ENCODE data around the gene AIG1.
"Not testable (repeated sequence)": the region's sequence is repeated elsewhere in the genome, so short reads cannot be mapped to it uniquely, and the experiment has no call there.

The AIG1 gene

DNA sequence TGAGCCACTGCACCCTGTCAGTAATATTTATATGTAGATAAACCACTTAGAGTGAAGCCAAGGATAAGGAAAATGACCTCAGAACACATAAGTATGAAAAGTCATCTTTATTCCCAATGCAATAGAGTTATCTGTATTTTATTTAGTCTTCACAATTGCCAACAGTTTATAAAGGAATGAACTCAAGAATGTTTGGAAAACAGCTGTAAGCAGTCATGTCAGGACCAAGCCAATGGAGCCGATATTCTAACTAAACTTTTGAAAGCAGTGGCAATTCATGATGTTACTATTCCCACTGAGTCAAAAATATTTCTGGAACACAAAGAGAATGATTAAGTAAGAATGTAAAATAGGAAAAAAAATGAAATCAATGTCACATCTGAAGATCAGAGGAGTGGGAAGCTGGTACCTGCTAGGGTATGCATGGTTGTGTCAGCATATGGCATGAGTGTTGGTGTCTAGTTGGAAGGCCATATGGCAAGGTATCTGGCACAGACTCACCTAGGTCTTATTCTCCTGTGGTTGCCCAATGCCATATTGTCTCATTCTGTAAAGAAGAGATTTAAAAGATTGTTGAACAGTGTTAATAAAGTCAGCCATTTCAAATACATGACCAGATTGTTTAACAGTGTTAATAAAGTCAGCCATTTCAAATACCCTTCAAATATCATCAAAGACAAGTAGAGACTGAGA lies 271.6 kb downstream of the AIG1 start:
- DNase-seq (ENCODE audit: low spot score): no peak

DNA sequence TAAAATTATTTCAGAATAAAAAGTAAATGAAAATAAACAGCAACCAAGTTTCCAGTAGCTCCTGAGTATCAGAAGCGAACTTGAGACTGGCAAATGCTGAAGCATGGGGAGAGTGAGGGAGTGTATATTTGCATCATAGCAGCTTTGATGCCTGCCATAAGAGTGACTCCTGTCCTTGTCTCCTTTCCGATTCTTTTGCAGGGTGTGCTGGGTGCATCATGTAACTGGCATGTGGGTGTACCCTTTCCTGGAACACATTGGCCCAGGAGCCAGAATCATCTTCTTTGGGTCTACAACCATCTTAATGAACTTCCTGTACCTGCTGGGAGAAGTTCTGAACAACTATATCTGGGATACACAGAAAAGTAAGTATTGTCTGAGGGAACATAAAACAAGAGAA lies 272.4 kb downstream of the AIG1 start:
- DNase-seq (ENCODE audit: low spot score): no peak

DNA sequence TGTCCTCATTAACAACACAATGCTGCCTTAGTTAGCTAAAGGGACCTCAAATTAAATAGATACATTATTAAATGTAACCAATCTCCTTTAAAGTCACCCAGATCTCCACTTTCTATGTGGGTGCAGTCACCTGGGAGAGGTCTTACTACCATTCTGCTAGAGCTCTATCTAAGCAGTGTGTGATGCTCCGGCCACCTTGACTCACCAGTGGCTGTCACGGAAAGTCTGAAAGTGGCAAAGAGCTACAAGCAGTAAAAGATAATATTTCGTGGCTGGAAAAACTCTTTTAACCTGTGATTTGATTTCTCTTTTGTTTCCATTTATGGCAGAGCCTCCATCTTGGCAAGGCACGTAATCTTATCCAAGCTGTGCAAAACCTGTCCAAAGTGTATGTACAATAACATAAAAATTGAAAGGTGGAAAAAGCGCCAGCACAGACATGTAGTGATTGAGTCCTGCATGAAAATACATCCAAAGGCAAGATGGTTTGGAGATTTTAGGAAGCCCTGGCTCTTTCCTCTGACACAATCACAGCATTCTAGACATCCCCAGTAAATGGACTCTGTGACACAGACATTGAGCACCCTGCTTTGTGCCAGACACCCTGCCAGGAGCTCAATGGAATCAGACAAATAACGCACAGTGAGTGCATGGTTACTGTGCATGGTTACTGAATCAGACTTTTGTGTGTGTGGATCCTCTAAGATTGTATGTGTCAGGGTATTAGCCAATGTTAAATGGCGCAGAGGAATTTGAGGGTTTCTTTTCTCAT lies 273.2 kb downstream of the AIG1 start:
- DNase-seq (ENCODE audit: low spot score): no peak

DNA sequence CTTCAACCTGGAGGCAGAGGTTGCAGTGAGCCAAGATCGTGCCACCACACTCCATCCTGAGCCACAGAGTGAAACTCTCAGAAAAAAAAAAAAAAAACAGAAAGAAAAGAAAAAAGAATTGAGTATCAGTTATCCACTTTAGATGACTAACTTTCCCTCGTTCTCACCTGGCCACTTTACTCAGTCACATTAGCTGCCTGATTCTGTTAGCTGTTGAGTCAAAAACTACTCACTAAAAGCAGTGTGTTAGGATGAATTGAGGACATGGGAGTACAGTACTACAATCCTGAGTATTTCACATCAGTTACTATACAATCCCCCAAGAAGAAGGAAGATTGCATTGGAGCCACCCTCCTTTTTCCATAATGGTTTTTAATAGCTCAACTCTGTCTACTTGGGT lies 275.2 kb downstream of the AIG1 start:
- no peak for DNase-seq (ENCODE audit: low spot score)

DNA sequence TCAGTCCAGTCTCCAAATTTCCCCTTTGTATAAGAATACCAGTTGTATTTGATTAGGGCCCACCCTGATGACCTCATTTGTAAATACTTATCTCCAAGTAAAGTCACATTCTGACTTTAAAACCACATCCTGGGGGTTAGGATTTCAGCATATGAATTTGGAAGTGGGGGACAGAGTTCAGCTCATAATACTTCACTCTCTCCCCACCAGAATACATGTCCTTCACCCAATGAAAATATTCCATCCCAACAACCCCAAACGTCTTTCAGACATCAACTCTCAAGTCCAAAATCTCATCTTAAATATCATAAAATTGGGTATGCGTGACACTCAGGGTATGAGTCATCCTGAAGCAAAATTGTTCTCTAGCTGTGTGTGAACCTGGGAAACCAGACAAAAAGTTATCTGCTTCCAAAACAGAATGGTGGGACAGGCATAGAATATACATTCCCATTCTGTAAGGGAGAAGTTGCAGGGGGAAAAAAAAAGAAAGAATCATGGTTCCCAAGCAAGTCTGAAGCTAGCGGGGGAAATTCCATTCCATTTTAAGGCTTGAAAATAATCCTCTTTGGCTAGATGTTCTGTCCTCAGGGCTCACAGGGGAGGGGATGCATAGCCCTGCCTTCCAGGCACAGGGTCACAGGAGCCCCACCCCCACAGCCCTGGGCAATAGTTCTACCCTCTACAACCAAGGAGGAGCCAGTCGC lies 275.9 kb downstream of the AIG1 start:
- no peak for DNase-seq (ENCODE audit: low spot score)

DNA sequence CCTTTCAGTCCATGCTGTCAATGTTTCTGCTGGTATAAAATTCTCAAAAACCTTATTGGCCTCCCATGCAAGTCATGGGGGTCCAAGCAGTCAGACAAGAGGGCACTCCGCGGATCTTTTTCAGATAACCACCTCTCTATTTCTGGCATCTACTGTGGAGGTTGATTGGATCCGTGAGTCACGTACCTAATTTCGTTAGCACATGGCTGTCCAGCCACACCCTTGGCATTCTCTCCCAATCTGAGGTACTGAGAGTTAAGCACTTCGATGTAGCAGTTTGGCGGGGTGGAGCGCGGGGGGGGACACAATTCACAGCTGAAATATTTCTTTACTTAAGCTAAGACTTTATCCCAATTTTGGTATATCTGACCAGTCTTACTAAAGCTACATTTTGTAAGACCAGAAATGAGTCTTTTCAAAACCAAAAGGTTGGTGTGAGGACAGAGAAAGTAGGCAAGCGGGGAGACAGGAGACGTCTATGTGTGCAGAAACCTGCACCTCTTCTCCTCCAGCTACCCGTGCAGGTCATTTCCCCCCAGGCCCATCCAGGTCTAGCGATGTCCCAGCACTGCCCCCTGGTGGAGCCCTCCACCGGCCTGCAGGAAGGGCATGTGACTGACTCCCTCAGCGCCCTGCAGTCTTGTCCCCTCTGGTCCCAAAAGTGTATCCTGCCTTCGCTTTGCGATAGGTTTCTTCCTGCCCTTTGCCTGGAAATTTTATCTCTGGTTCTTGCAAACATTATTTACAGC lies 276.7 kb downstream of the AIG1 start:
- peak; percentile 17 for DNase-seq (ENCODE audit: low spot score)

DNA sequence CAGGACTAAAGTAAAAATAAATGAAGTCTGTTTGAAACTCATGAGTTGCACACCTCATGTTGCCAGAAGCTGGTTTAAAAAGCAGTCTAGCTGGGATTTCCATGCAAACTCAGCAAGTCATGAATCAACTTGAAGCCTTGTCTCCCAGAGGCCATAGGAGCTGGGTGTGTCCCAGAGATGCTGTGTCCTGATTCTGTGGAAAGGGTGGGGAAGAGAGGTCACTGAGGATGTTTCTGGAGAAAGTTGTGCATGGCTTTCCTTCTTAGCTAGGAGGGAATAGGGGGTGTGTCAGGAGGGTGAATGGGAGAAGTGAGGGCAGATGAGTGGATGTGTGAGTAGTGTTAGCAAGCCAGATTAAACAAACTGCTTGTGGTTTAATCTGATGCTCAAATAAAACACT lies 278.5 kb downstream of the AIG1 start:
- DNase-seq (ENCODE audit: low spot score): no peak

DNA sequence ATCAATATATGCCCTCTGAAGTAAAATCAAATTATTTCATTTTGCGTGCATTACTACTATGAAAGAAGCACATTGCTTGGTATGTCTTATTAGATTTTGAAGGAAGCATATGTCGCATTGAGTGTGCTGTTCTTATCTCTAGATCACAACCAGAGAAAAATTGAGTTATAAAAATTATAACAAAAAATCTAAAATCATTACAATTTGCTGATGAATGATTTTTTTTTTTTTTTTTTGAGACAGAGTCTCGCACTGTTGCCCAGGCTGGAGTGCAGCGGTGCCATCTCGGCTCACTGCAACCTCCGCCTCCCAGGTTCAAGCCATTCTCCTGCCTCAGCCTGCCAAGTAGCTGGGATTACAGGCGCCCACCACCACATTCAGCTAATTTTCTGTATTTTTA lies 284.8 kb downstream of the AIG1 start:
- not testable (repeated sequence) for DNase-seq (ENCODE audit: low spot score)

DNA sequence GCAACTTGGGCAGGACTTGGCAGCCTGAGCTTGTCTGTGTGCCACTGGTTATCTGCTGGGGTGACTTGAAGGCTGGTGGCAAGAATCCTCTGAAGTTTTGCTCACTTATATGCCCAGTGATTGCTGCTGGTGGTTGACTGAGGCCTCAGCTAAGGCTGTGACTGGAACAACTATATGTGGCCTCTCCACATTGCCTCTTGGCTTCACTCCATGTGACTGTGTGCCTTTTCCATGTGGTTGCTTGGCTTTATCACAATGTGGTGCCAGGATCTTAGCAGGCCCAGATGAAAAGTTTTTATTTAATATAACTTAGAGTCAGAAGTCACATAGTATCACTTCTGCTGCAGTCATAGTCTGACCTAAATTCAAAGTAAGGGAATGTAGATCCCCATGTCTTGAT lies 285.3 kb downstream of the AIG1 start:
- no peak for DNase-seq (ENCODE audit: low spot score)

DNA sequence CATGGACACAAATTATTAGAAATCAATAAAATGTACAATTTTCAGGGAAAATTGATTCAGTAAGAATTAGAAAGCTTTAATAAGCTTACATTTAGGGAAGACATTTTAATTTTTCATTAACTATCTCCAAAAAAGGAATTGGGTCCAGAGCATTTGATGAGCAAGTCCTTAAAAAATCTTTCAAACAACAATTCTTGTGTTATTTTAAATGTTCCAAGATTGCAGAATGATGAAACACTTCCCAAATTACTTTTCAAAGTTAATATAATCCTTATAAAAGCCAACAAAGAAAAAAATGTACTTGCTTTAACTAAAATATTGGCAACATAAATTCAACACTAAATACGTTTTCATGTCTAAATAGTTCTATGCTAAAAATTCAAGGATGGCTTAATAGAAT lies 287.8 kb downstream of the AIG1 start:
- no peak for DNase-seq (ENCODE audit: low spot score)

DNA sequence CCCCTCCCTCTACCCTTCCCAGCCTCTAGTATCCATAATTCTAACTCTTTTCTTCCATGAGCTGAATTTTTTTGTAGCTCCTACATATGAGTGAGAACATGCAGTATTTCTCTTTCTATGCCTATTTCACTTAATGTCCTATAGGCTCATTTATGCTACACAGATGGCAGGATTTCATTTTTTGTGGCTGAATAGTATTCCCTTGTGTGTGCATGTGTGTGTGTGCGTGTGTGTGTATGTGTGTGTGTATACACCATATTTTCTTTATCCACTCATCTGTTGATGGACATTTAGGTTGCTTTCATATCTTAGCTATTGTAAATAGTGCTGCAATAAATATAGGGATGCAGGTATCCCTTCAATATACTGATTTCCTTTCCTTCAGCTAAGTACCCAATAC lies 288.8 kb downstream of the AIG1 start:
- DNase-seq (ENCODE audit: low spot score): no peak

DNA sequence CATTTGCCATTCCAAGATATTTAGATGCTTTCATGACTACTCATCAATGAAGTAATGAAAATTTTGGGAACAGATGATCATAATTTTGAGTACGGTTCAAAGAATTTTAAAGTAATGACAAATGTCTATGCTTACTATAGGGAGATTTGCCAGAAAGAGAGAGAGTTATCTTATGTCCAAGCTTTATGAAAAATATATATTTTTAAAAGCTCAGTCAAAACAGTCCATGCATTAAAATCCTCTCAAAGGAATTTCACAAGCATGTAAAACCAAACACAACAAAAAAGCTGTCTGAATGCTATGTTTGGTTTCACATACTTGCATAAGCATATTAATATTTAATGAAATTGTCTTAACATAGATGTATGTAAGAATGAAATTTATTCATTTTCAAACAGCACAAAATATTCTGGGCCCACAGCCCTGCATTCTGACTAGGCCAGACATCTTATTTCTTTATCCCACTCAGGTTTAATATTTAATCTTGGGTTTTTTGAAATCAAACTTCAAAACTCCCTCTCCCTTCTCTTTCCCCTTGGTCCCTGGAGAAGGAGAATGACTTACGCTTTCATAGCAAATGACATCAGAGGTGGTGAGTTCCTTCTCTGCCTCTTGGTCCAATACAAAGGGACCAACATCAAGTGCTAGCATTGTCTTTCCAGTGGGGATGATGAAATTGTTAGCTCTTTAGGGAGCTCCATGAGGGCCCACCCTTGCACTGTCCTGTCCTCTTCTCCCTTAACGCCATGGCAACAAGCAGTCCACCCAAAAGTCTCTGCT lies 295.6 kb downstream of the AIG1 start:
- no peak for DNase-seq (ENCODE audit: low spot score)

DNA sequence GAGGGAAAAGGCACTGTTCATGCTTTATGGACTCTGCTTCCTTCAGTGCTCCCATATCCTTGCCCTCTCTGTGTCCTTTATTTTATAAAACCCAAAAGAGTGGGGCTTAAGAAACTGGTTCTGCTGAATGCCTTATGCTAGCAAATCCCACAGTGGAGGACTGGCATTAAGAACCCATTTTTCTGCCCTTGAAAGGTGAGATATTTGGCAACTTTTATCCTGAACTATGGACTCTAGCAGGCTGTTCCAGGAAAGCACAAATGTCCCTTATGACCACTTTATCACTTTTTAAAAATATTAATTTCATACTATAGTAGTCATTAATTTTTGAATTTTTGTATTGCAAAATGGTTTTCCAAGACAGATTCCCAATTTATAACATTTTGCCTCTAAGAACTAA lies 296.5 kb downstream of the AIG1 start:
- no peak for DNase-seq (ENCODE audit: low spot score)

DNA sequence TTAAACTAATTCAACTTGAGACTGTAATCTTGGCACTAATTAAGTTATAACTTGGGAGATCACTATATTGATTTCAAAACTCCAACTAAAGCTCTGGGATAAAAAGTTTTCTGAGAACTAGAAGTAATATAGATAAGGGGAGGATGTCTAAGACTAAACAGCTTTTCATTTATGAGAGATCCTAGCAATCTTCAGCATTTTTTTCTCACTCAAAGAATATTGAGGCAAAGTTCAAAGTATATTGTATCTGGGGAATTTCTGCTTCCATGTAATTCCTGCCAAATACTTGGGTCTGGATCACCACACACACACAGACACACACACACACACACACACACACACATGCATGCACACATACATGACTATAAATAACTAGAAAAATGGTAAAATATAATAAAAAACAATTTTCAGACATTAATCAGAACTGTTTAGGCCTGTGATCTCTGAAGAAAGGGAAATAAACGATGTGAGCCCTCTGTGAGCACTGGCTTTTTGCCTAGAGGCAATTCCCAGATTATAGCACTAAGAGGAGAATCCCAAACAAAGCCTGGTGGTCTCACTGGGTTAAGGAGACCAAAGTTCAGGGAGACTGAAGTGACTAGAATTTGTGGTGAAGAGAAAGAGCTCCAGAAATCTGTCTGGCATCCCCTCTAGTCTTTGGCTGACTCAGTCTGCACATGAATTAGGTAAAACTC lies 297.0 kb downstream of the AIG1 start:
- DNase-seq (ENCODE audit: low spot score): no peak

DNA sequence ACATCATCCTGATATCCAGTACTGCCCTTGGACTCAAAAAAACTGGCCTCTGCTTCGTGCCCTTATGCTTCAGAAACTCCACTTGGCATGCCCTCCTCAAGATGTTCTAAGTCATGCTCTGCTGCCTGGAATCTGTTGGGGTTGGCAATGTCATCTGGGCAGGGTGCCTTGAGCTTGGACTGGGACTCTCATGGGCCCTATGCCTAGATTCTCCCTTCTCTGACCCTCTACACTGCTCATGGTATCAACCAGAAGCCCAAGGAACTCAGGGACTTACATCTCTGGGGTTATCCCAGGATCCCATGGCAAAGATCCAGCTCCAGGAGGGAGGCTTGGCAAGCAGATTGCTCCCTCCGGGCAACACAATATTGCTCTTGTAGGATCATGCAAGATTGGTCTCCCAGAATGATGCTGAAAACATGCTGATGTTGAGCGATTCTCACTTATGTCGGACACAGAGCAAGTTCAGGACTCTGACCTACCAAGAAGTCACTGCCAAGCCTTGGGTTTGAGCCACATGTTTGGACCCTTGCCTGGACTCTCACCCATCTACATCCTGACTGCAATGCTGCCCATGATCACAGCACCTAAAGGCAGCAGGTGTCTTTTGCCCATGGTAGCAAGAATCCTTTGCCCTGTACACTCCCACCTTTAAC lies 301.0 kb downstream of the AIG1 start:
- DNase-seq (ENCODE audit: low spot score): no peak

DNA sequence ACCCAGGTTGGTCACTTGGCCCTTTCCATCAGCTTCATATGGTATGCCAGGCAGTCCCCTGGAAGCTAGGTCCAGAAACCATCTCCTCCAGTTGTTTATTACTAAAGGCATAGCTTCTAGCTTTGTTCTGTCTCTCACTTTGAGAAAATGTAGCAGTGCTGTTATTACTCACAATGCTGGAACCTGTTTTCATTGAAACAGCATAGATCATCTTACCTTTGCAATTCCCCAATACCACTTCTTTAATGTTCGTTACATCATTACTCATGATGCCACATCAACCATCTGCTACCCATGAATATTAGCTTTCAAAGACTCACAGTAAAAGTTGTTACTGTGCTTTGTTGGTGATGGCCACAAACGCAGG lies 301.5 kb downstream of the AIG1 start:
- no peak for DNase-seq (ENCODE audit: low spot score)

DNA sequence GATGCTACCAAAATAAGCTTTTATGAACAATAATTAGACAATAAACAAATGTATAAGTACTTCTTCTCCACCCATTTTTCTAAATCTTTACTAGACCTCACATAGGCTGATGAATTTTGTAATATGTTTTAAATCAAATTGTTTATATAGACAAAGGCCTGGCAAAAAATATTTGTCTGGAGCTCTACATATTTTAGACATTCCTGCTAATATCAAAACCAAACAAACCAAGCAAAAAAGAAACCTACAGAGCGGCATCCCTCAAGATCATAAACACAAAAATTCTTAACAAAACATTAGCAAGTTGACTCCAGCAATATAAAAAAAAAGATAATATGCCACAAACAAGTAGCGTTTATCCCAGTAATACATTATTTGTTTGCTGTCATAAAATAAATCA lies 302.6 kb downstream of the AIG1 start:
- DNase-seq (ENCODE audit: low spot score): no peak

DNA sequence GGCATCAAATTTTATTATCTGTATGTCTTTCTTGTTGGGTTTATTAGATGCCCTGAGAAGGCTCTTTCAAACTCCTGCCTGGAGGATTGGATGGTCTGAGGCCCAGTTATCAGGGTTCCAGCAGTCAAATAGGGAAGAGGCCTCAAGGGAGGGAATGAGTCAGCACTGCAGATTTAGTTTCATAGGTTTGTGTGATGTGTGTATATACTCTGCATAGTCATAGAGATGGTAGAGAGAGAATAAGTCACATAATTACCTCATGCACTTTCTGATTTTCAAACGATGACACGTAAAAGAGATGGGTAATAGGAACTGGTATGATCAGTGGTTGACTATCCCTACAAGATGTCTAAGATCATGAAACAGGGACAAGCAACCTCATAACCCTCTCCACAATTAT lies 307.7 kb downstream of the AIG1 start:
- DNase-seq (ENCODE audit: low spot score): no peak

DNA sequence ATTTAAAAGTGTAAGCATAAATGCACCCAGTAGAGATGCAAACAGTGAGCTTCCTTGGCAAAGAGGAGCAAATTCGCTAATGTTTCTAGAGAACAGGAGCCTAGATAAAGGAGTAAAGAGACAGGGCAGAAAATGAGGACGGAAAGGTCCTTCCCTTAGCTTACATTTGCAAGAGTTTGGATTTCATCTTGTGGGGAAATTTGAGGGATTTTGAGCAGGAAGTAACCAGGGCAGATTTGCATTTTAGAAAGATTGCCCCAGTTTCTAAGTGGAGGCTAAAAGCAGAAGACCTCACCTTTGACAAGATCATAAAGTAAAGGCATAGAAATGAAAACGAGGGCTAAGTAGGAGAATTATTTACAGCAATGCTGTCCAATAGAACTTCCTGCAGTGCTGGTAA lies 309.3 kb downstream of the AIG1 start:
- no peak for DNase-seq (ENCODE audit: low spot score)

DNA sequence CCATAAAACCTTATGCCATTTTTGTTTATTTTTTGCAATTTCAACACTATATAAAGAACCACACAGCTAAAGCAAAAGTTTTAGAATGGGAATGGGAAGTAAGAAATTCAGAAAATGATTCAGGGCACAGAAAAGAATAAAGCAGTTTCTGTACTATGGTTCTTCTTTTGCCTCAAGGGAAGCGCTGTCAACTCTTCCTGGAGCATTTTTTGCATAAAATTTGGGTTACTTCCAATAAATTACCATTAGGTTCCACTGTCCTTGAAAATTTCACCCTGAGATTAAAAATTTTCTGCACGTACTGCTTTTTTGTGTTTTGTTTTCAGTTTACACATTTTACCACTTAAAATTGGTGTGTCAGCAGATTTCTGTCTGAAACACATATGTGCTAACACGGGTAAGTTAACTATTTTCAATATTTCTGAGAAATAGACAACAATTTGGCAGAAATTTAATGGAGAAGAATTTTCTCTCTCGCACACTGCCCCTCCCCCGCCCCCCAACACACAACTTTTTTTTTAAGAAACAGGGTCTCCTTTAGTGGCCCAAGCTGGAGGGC lies 310.2 kb downstream of the AIG1 start:
- DNase-seq (ENCODE audit: low spot score): no peak
